Measurements from ENCODE around the gene NFIX. TPM values are rescaled to one million over a fixed set of nuclear protein-coding genes. Genes with fewer than 3 reads are reported as not detected.

Gene NFIX
- total and polyA plus RNA-seq, 2 of the 13 experiments (the other 11 are each of a cell fraction or from before 2014, with no cell fraction given): 3.4 to 5.4 TPM

DNA sequence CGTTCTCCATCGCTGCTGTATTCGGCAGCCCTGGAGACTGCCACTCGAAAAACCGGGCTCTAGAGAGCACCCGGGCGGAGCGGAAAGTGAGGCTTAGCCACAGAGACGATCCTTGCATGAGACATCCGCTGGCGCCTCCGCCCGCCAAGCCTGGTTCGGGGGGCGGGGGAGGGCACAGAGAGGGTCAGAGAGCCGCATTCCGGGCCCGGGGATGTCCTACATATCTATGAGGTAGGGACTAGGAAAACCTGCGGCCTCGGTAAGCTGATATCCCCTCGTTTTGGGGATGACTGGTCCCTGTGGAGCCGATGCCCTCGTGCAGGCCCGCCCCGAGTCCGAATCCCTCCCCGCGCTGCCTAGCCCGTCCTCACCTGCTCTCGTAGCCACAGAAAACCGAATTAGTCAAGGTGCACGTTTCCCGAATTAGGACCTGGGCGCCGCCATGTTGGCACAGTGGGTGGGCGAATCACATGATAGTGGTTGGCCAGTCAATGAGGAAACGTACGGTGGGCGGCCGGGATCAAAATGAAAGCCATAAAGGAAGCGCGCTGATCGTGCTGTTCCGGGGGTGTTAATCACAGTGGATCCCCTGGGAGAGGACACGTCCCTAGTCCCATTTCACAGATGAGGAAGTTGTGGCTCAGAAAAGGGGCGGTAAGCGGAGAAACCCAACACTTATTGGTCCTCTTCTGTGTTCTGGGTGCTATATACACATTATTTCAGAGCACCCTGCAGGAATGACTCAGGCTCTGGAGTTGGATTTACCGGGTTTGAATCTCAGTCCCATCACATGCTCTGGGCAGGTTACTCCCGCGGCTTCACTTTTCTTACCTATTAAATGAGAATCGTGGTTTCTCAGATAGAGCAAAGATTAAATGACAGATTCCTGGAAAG, 121.3 kb downstream of the NFIX start, which contains the start of gene TRMT1 (continued):
- TF ChIP-seq NR2F2 (IDR thresholded peaks at IDR 0.05; ENCODE audit: borderline replicate concordance, low read depth): no peak; the same call in 1 of the 2 replicates
- TF ChIP-seq, protein P1, sequence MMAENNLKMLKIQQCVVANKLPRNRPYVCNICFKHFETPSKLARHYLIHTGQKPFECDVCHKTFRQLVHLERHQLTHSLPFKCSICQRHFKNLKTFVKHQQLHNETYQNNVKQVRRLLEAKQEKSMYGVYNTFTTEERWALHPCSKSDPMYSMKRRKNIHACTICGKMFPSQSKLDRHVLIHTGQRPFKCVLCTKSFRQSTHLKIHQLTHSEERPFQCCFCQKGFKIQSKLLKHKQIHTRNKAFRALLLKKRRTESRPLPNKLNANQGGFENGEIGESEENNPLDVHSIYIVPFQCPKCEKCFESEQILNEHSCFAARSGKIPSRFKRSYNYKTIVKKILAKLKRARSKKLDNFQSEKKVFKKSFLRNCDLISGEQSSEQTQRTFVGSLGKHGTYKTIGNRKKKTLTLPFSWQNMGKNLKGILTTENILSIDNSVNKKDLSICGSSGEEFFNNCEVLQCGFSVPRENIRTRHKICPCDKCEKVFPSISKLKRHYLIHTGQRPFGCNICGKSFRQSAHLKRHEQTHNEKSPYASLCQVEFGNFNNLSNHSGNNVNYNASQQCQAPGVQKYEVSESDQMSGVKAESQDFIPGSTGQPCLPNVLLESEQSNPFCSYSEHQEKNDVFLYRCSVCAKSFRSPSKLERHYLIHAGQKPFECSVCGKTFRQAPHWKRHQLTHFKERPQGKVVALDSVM (CRISPR knock-in tag; IDR thresholded peaks at IDR 0.05): 0 out of 2 replicates have a peak, but pooled peaks have one; percentile 22
- TF ChIP-seq KDM1A (CRISPR knock-in tag; IDR thresholded peaks at IDR 0.05): peak; percentile 99
- no peak for TF ChIP-seq ZNF329 (CRISPR knock-in tag; IDR thresholded peaks at IDR 0.05; ENCODE audit: low read depth)
- TF ChIP-seq KLF6 (CRISPR knock-in tag; IDR thresholded peaks at IDR 0.05): peak; percentile 47; the same call in 1 of the 2 replicates
- TF ChIP-seq HNRNPH1 (optimal IDR thresholded peaks at IDR 0.05; ENCODE audit: low read depth, low read length): no peak
- peak; percentile 89 for TF ChIP-seq THAP11 (CRISPR knock-in tag; IDR thresholded peaks at IDR 0.05)
- TF ChIP-seq ELF4 (CRISPR knock-in tag; IDR thresholded peaks at IDR 0.05; ENCODE audit: borderline replicate concordance): peak; percentile 50; the same call in 1 of the 2 replicates
- TF ChIP-seq SNRNP70 (IDR thresholded peaks at IDR 0.05; ENCODE audit: low read depth, low read length): no peak
- TF ChIP-seq, protein P2, sequence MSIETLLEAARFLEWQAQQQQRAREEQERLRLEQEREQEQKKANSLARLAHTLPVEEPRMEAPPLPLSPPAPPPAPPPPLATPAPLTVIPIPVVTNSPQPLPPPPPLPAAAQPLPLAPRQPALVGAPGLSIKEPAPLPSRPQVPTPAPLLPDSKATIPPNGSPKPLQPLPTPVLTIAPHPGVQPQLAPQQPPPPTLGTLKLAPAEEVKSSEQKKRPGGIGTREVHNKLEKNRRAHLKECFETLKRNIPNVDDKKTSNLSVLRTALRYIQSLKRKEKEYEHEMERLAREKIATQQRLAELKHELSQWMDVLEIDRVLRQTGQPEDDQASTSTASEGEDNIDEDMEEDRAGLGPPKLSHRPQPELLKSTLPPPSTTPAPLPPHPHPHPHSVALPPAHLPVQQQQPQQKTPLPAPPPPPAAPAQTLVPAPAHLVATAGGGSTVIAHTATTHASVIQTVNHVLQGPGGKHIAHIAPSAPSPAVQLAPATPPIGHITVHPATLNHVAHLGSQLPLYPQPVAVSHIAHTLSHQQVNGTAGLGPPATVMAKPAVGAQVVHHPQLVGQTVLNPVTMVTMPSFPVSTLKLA (IDR thresholded peaks at IDR 0.05): peak; percentile 51
- no peak for TF ChIP-seq ATAD3A (CRISPR knock-in tag; IDR thresholded peaks at IDR 0.05)
- TF ChIP-seq ZNF468 (CRISPR knock-in tag; IDR thresholded peaks at IDR 0.05): no peak
- TF ChIP-seq ZNF547 (CRISPR knock-in tag; IDR thresholded peaks at IDR 0.05): no peak
- no peak for TF ChIP-seq PRPF4 (IDR thresholded peaks at IDR 0.05; ENCODE audit: low read depth, low read length, poor library complexity, severe bottlenecking)
- TF ChIP-seq FOSL1 (CRISPR knock-in tag; IDR thresholded peaks at IDR 0.05; ENCODE audit: borderline replicate concordance): no peak
- no peak for TF ChIP-seq ZBTB3 (CRISPR knock-in tag; IDR thresholded peaks at IDR 0.05; ENCODE audit: borderline replicate concordance, low read depth)
- peak; percentile 71 for TF ChIP-seq ELF3 (CRISPR knock-in tag; IDR thresholded peaks at IDR 0.05)
- TF ChIP-seq, protein P3, sequence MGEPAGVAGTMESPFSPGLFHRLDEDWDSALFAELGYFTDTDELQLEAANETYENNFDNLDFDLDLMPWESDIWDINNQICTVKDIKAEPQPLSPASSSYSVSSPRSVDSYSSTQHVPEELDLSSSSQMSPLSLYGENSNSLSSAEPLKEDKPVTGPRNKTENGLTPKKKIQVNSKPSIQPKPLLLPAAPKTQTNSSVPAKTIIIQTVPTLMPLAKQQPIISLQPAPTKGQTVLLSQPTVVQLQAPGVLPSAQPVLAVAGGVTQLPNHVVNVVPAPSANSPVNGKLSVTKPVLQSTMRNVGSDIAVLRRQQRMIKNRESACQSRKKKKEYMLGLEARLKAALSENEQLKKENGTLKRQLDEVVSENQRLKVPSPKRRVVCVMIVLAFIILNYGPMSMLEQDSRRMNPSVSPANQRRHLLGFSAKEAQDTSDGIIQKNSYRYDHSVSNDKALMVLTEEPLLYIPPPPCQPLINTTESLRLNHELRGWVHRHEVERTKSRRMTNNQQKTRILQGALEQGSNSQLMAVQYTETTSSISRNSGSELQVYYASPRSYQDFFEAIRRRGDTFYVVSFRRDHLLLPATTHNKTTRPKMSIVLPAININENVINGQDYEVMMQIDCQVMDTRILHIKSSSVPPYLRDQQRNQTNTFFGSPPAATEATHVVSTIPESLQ (CRISPR knock-in tag; conservative IDR thresholded peaks at IDR 0.05): no peak
- no peak for TF ChIP-seq SOX5 (CRISPR knock-in tag; IDR thresholded peaks at IDR 0.05; ENCODE audit: borderline replicate concordance)
- TF ChIP-seq XBP1 (CRISPR knock-in tag; IDR thresholded peaks at IDR 0.05): no peak
- TF ChIP-seq, protein P4, sequence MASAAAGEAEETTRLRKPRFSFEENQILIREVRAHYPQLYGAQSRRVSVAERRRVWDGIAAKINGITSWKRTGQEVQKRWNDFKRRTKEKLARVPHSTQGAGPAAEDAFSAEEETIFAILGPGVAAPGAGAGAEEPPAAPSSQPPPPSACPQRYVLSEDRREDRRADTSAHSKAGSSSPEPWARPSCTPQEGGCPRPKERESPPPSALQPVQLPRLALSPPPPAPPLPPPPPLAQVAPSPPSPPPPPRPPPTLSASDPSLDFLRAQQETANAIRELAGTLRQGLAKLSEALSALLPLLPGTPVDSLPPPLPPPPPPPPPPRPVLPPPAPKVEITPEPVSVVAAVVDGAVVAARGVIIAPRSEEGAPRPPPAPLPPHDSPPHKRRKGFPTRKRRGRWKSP (CRISPR knock-in tag; IDR thresholded peaks at IDR 0.05): no peak
- TF ChIP-seq HNF4G (IDR thresholded peaks at IDR 0.05; ENCODE audit: borderline replicate concordance, low read depth, low read length): no peak; the same call in 1 of the 2 replicates
- peak; percentile 35; the same call in 1 of the 2 replicates for TF ChIP-seq HNF4G (CRISPR knock-in tag; IDR thresholded peaks at IDR 0.05; ENCODE audit: borderline replicate concordance, low read depth)
- no peak for TF ChIP-seq IRX3 (CRISPR knock-in tag; IDR thresholded peaks at IDR 0.05; ENCODE audit: borderline replicate concordance, low read depth)
